ENCODE results near the gene BCCIP. TPM values are rescaled to one million over a fixed set of nuclear protein-coding genes. Genes with fewer than 3 reads are reported as not detected.

Gene BCCIP
- total RNA-seq, 3 donors from 2014 or later (not counting 1 experiment from before 2014, with no cell fraction given) = 39.3 to 48.2 (median 41.3) TPM

GRCh38 chr10:125880719-125881118, 57.4 kb downstream of the BCCIP start:
- Mint-ChIP-seq H3K9me3 (no peaks in the 10 kb centered on the region), H3K4me1 (no peaks in the 10 kb centered on the region), H3K27me3 (ENCODE audit: low read depth in 2 of 2) (no peaks in the 10 kb centered on the region), H3K4me3 (no peak overlapping the region), H3K27ac (no peak overlapping the region), H3K36me3 (peaks cover 24% of the 10 kb centered on the region)
- ATAC-seq = no peak
- peaks cover 3% of the 10 kb centered on the region for H3K9me3 ChIP-seq (ENCODE audit: control insufficient read depth, insufficient read depth, low read length)
- H3K4me3 ChIP-seq (ENCODE audit: low read length) = no peak overlapping the region
- H3K4me1 ChIP-seq (ENCODE audit: control insufficient read depth, insufficient read depth, low read length) = no peaks in the 10 kb centered on the region
- H3K27ac ChIP-seq (ENCODE audit: low read length) = no peak overlapping the region
- no peak for TF ChIP-seq CTCF (IDR thresholded peaks at IDR 0.05)
- intact Hi-C loops (cut with micrococcal nuclease) = no loop called here
- H3K36me3 ChIP-seq (ENCODE audit: control insufficient read depth, insufficient read depth, low read length) = no peaks in the 10 kb centered on the region
- no peak for DNase-seq
- H3K27me3 ChIP-seq (ENCODE audit: control insufficient read depth, insufficient read depth, low read length) = no peaks in the 10 kb centered on the region
- WGBS (ENCODE audit: insufficient coverage) = 91% methylated on average over 5 of the region's 6 CpGs

DNA sequence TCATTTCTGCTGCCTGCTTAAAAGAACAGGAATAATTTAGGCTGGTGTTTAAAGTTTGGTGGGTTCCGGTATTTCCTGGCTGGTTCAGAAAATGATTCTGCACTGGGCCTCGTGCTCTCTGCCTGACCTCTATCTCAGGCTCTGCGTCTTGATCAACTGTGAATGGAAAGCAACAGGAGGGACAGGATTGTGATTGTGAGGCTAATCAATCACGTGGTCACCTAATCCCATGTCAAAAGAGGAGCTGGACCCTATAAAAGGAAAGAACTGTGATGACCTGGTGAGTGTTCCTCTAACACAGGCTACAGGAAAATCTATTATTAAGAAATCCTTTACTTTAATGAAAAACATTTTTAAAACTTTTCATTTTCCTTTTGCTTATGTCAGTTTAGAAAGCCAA, 57.8 kb downstream of the BCCIP start, which contains the start of gene DHX32:
Gene DHX32 (minus strand): TSS at position 101 of the 400 bp plus-strand sequence. CDS start 468 bp downstream, outside the sequence.
- no peak for TF ChIP-seq CTCF (IDR thresholded peaks at IDR 0.05)
- Mint-ChIP-seq H3K9me3 (no peaks in the 10 kb centered on the region), H3K27ac (no peak within 1 kb of the TSS), H3K36me3 (peaks cover 20% of the 10 kb centered on the region), H3K4me3 (no peak within 1 kb of the TSS), H3K27me3 (ENCODE audit: low read depth in 2 of 2) (no peaks in the 10 kb centered on the region), H3K4me1 (no peaks in the 10 kb centered on the region)
- ATAC-seq (no peak), DNase-seq (no peak)
- Histone ChIP-seq H3K27me3 (ENCODE audit: control insufficient read depth, insufficient read depth, low read length) (no peaks in the 10 kb centered on the region), H3K27ac (ENCODE audit: low read length) (no peak within 1 kb of the TSS), H3K9me3 (ENCODE audit: control insufficient read depth, insufficient read depth, low read length) (no peaks in the 10 kb centered on the region), H3K4me1 (ENCODE audit: control insufficient read depth, insufficient read depth, low read length) (no peaks in the 10 kb centered on the region), H3K4me3 (ENCODE audit: low read length) (no peak within 1 kb of the TSS), H3K36me3 (ENCODE audit: control insufficient read depth, insufficient read depth, low read length) (no peaks in the 10 kb centered on the region)
- WGBS (ENCODE audit: insufficient coverage) = 66% methylated on average over 4 of the region's 4 CpGs
- intact Hi-C loops (cut with micrococcal nuclease) = no loop called here

- H3K27ac Mint-ChIP-seq = no peak overlapping the region
- Histone ChIP-seq H3K4me3 (ENCODE audit: low read length) (no peak overlapping the region), H3K4me1 (ENCODE audit: control insufficient read depth, insufficient read depth, low read length) (no peaks in the 10 kb centered on the region), H3K9me3 (ENCODE audit: control insufficient read depth, insufficient read depth, low read length) (no peaks in the 10 kb centered on the region), H3K27me3 (ENCODE audit: control insufficient read depth, insufficient read depth, low read length) (no peaks in the 10 kb centered on the region), H3K27ac (ENCODE audit: low read length) (no peak overlapping the region), H3K36me3 (ENCODE audit: control insufficient read depth, insufficient read depth, low read length) (no peaks in the 10 kb centered on the region)
- no peak overlapping the region for H3K4me3 Mint-ChIP-seq
- 83% methylated on average over 1 of the region's 1 CpG for WGBS (ENCODE audit: insufficient coverage)
- H3K4me1 Mint-ChIP-seq = no peaks in the 10 kb centered on the region
- H3K9me3 Mint-ChIP-seq = no peaks in the 10 kb centered on the region
- no peaks in the 10 kb centered on the region for H3K27me3 Mint-ChIP-seq (ENCODE audit: low read depth in 2 of 2)
- intact Hi-C loops (cut with micrococcal nuclease) = no loop called here
- TF ChIP-seq CTCF (IDR thresholded peaks at IDR 0.05) = no peak
- H3K36me3 Mint-ChIP-seq = peaks cover 16% of the 10 kb centered on the region
- DNase-seq (no peak), ATAC-seq (no peak)
Observed at GRCh38 chr10:125882596-125882995, 59.2 kb downstream of the BCCIP start.

GRCh38 chr10:125883211-125883610, 59.9 kb downstream of the BCCIP start:
- Histone ChIP-seq H3K9me3 (ENCODE audit: control insufficient read depth, insufficient read depth, low read length) (no peaks in the 10 kb centered on the region), H3K4me1 (ENCODE audit: control insufficient read depth, insufficient read depth, low read length) (no peaks in the 10 kb centered on the region), H3K36me3 (ENCODE audit: control insufficient read depth, insufficient read depth, low read length) (no peaks in the 10 kb centered on the region), H3K27ac (ENCODE audit: low read length) (no peak overlapping the region), H3K4me3 (ENCODE audit: low read length) (no peak overlapping the region), H3K27me3 (ENCODE audit: control insufficient read depth, insufficient read depth, low read length) (no peaks in the 10 kb centered on the region)
- no peaks in the 10 kb centered on the region for H3K9me3 Mint-ChIP-seq
- DNase-seq (no peak), ATAC-seq (no peak)
- peaks cover 16% of the 10 kb centered on the region for H3K36me3 Mint-ChIP-seq
- no peak for TF ChIP-seq CTCF (IDR thresholded peaks at IDR 0.05)
- no peaks in the 10 kb centered on the region for H3K4me1 Mint-ChIP-seq
- WGBS (ENCODE audit: insufficient coverage) = 81% methylated on average over 3 of the region's 3 CpGs
- intact Hi-C loops (cut with micrococcal nuclease) = no loop called here
- H3K27me3 Mint-ChIP-seq (ENCODE audit: low read depth in 2 of 2) = no peaks in the 10 kb centered on the region
- H3K27ac Mint-ChIP-seq = no peak overlapping the region
- H3K4me3 Mint-ChIP-seq = no peak overlapping the region

All from natural killer cell (primary cell).